ENCODE results near the gene OR10G3. TPM values are rescaled to one million over a fixed set of nuclear protein-coding genes. Genes with fewer than 3 reads are reported as not detected.

OR10G3 gene
- total RNA-seq, 1 donor from 2014 or later = not detected

GRCh38 chr14:21536418-21537089 is 43.3 kb downstream of the OR10G3 start:
- no peak for FAIRE-seq
- DNase-seq (ENCODE audit: low spot score in 2 of 2) = no peak

GRCh38 chr14:21535545-21536417 is 44.1 kb downstream of the OR10G3 start:
- no peak for DNase-seq (ENCODE audit: low spot score in 2 of 2)
- no peak for FAIRE-seq

DNA sequence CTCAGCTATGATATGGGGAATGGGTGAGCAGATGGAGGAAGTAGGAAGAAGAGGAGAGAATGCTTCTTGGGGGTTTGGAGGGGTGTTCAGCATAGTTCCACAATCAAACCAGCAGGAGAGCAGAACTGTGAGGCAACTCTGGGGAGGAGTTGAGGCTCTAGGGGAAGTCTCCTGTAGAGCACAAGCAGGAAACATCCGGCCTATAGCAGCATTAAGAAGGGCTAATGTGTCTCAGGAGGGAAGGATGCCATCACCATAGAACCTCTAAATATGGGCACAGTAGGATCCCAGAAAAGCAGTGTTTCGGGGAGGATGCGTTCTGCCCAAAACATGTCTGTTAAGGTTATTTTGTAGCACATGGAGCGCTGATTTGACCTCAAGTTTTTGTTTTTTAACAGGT is 45.3 kb downstream of the OR10G3 start:
- DNase-seq (ENCODE audit: low spot score in 2 of 2) (no peak), FAIRE-seq (no peak)

DNA sequence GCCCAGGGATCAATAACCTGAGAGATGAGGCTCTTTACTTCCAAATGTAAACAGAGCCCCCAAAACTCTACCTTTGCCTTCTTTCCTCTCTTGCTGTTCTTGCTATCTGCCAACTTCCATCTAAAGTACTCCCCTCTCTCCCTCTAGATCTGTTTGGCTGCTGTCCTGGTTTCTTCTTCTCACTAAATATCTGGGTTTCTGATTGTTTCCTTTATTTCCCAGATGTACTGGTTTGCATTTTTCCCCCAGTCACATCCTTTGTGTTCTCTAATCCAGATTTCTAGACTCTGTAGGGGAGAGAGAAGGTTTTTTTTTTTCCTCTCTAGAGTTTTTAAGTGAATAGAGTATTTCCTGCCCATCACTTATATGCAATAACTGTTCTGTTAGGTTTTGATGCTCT is 46.6 kb downstream of the OR10G3 start:
- DNase-seq (ENCODE audit: low spot score in 2 of 2) (no peak), FAIRE-seq (no peak)

GRCh38 chr14:21529515-21529914 is 50.4 kb downstream of the OR10G3 start:
- no peak for DNase-seq (ENCODE audit: low spot score in 2 of 2)
- no peak for FAIRE-seq

GRCh38 chr14:21528381-21529348 is 51.2 kb downstream of the OR10G3 start:
- FAIRE-seq = no peak
- no peak for DNase-seq (ENCODE audit: low spot score in 2 of 2)

GRCh38 chr14:21527318-21527679 is 52.6 kb downstream of the OR10G3 start:
- FAIRE-seq (no peak), DNase-seq (ENCODE audit: low spot score in 2 of 2) (no peak)

- FAIRE-seq (no peak), DNase-seq (ENCODE audit: low spot score in 2 of 2) (no peak)
Observed at GRCh38 chr14:21526672-21527317, 53.1 kb downstream of the OR10G3 start.

- DNase-seq (ENCODE audit: low spot score in 2 of 2) = peak; percentile 55 to 77
- FAIRE-seq = no peak
Observed at GRCh38 chr14:21525962-21526671, 53.8 kb downstream of the OR10G3 start, which contains the start of gene SALL2. Gene SALL2 (minus strand): TSS chr14:21526346. CDS start chr14:21526127, 219 bp downstream.

DNA sequence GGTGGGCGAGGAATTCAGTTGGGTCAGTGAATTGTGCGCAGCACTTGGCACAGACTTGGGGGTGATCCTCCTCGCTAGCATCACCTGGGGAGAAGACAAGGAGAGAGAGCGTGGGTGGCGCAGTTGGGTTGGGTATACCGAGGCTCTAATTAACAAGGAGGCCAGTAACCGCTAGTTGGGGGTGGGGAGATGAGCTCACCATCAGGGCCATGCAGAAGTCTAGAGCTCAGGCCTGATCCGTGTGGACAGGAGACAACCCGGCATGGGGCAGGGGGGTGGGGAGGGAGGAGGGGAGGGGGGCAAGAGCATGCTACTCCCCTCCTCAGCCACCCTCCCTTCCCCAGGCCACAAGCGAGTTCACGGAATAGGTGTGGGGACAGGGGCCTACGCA is 54.3 kb downstream of the OR10G3 start:
- DNase-seq (ENCODE audit: low spot score in 2 of 2) (no peak), FAIRE-seq (no peak)

- FAIRE-seq (no peak), DNase-seq (ENCODE audit: low spot score in 2 of 2) (no peak)
Observed at GRCh38 chr14:21524575-21525490, 55.0 kb downstream of the OR10G3 start.

- FAIRE-seq = no peak
Observed at GRCh38 chr14:21523203-21523602, 56.7 kb downstream of the OR10G3 start.

GRCh38 chr14:21521501-21521900 is 58.4 kb downstream of the OR10G3 start:
- DNase-seq (ENCODE audit: low spot score in 2 of 2) (no peak), FAIRE-seq (no peak)

More at GRCh38 chr14:21523203-21523602, 56.7 kb downstream of the OR10G3 start:
- no peak for DNase-seq (ENCODE audit: low spot score in 2 of 2)

DNA sequence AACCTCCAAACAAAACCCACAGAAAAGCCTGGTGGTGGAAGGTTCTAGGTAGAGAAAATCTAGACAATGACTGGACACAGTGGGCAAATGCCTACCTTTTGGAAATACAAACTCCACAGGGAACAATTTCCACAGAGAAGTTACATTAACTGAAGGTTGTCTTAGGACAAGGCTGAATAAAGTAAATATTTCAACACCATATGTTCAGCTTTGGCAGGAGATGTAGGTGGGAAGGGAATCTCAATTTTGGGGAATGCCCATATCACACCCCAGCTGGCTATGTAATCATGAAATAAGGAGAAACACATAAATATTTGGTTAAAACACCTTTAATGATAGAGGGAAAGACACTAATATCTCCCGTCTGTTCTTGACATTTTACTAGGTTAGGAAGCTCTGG is 59.1 kb downstream of the OR10G3 start:
- FAIRE-seq (no peak), DNase-seq (ENCODE audit: low spot score in 2 of 2) (no peak)

DNA sequence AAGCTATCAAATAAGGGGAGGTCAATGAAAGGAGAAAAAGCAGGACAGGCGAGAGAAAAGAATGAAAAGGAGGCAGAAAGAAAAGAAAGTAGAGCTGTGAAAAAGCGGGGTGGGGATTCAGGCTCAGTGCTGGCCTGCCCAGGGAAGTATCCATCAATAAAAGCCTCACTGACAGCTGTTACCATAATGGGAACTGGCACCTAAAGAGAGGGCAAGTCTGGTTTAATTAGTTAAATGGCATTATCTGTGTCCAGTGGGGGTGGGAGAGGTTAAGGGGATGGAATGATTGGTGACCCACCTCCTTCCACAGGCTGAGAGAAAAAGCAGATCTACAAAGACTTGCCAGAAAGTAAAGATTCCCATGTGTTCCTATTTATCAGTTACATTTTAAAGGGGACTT is 61.2 kb downstream of the OR10G3 start:
- DNase-seq (ENCODE audit: low spot score in 2 of 2) (no peak), FAIRE-seq (no peak)
